ENCODE measurements around the gene SPECC1. TPM values are rescaled to one million over a fixed set of nuclear protein-coding genes. Genes with fewer than 3 reads are reported as not detected.

The SPECC1 gene
- total RNA-seq, 1 experiment from 2014 or later, result 55.3 TPM

- CTCF ChIA-PET, result interaction anchor here (0.7 to 1.2 kb wide), 4 partner anchors 26 to 1086 kb away, joined by 3 read pairs; no protein-coding TSS in a partner anchor
- H3K27ac Mint-ChIP-seq (ENCODE audit: low read depth, unreplicated experiment), result no peak overlapping the region
These were observed 191.8 kb downstream of the SPECC1 start for GRCh38 chr17:20200865-20201458.

GRCh38 chr17:20202141-20202621, 193.0 kb downstream of the SPECC1 start:
- no peaks in the 10 kb centered on the region for H3K9me3 Mint-ChIP-seq (ENCODE audit: unreplicated experiment)
- TF ChIP-seq CTCF (IDR thresholded peaks at IDR 0.05; ENCODE audit: unreplicated experiment), result no peak
- no peaks in the 10 kb centered on the region for H3K36me3 Mint-ChIP-seq (ENCODE audit: insufficient read depth, unreplicated experiment)
- CTCF ChIA-PET, result interaction anchor here (0.5 kb wide), 1 partner anchor 26 kb away, joined by 3 read pairs; no protein-coding TSS in a partner anchor
- H3K4me1 Mint-ChIP-seq (ENCODE audit: insufficient read depth, unreplicated experiment), result peaks cover 41% of the 10 kb centered on the region
- H3K27me3 Mint-ChIP-seq (ENCODE audit: insufficient read depth, unreplicated experiment), result no peaks in the 10 kb centered on the region
- H3K4me3 Mint-ChIP-seq (ENCODE audit: unreplicated experiment), result no peak overlapping the region
- H3K27ac Mint-ChIP-seq (ENCODE audit: low read depth, unreplicated experiment), result no peak overlapping the region
- POLR2A ChIA-PET, result interaction anchor here (6.3 kb wide), 1 partner anchor 45 kb away, joined by 44 read pairs; no protein-coding TSS in a partner anchor
- no peak for DNase-seq (ENCODE audit: unreplicated experiment)
- intact Hi-C loops (cut with micrococcal nuclease), result no loop called here
- BruUV-seq (replicated peaks), result no TSS peak

More at GRCh38 chr17:20200865-20201458, 191.8 kb downstream of the SPECC1 start:
- no peaks in the 10 kb centered on the region for H3K36me3 Mint-ChIP-seq (ENCODE audit: insufficient read depth, unreplicated experiment)
- no peak overlapping the region for H3K4me3 Mint-ChIP-seq (ENCODE audit: unreplicated experiment)
- no peak for TF ChIP-seq CTCF (IDR thresholded peaks at IDR 0.05; ENCODE audit: unreplicated experiment)
- intact Hi-C loops (cut with micrococcal nuclease), result no loop called here
- H3K4me1 Mint-ChIP-seq (ENCODE audit: insufficient read depth, unreplicated experiment), result peaks cover 31% of the 10 kb centered on the region
- no peaks in the 10 kb centered on the region for H3K27me3 Mint-ChIP-seq (ENCODE audit: insufficient read depth, unreplicated experiment)
- peaks cover 8% of the 10 kb centered on the region for H3K9me3 Mint-ChIP-seq (ENCODE audit: unreplicated experiment)
- no TSS peak for BruUV-seq (replicated peaks)
- no peak for DNase-seq (ENCODE audit: unreplicated experiment)
- POLR2A ChIA-PET, result interaction anchor here (0.9 to 2.8 kb wide), 3 partner anchors 9 to 44 kb away, joined by 4 to 10 read pairs (median 4); no protein-coding TSS in a partner anchor

- no peak for TF ChIP-seq CTCF (IDR thresholded peaks at IDR 0.05; ENCODE audit: unreplicated experiment)
- no peaks in the 10 kb centered on the region for H3K27me3 Mint-ChIP-seq (ENCODE audit: insufficient read depth, unreplicated experiment)
- H3K4me3 Mint-ChIP-seq (ENCODE audit: unreplicated experiment), result no peak overlapping the region
- H3K27ac Mint-ChIP-seq (ENCODE audit: low read depth, unreplicated experiment), result no peak overlapping the region
- no peaks in the 10 kb centered on the region for H3K36me3 Mint-ChIP-seq (ENCODE audit: insufficient read depth, unreplicated experiment)
- POLR2A ChIA-PET, result interaction anchor here (6.3 kb wide), 1 partner anchor 46 kb away, joined by 44 read pairs; no protein-coding TSS in a partner anchor
- BruUV-seq (replicated peaks), result no TSS peak
- peaks cover 43% of the 10 kb centered on the region for H3K4me1 Mint-ChIP-seq (ENCODE audit: insufficient read depth, unreplicated experiment)
- intact Hi-C loops (cut with micrococcal nuclease), result no loop called here
- no peaks in the 10 kb centered on the region for H3K9me3 Mint-ChIP-seq (ENCODE audit: unreplicated experiment)
- CTCF ChIA-PET, result interaction anchor here (0.5 to 0.6 kb wide), 2 partner anchors 19 to 25 kb away, joined by 3 read pairs; no protein-coding TSS in a partner anchor
- DNase-seq (ENCODE audit: unreplicated experiment), result no peak
These were observed 193.9 kb downstream of the SPECC1 start for GRCh38 chr17:20203018-20203417.

GRCh38 chr17:20203761-20204263, 194.7 kb downstream of the SPECC1 start:
- Mint-ChIP-seq H3K36me3 (ENCODE audit: insufficient read depth, unreplicated experiment) (no peaks in the 10 kb centered on the region), H3K4me1 (ENCODE audit: insufficient read depth, unreplicated experiment) (peaks cover 43% of the 10 kb centered on the region), H3K27me3 (ENCODE audit: insufficient read depth, unreplicated experiment) (no peaks in the 10 kb centered on the region), H3K4me3 (ENCODE audit: unreplicated experiment) (no peak overlapping the region), H3K27ac (ENCODE audit: low read depth, unreplicated experiment) (no peak overlapping the region), H3K9me3 (ENCODE audit: unreplicated experiment) (no peaks in the 10 kb centered on the region)
- TF ChIP-seq CTCF (IDR thresholded peaks at IDR 0.05; ENCODE audit: unreplicated experiment), result no peak
- intact Hi-C loops (cut with micrococcal nuclease), result no loop called here
- CTCF ChIA-PET, result interaction anchor here (0.6 kb wide), 2 partner anchors 13 to 19 kb away, joined by 3 read pairs; no protein-coding TSS in a partner anchor
- POLR2A ChIA-PET, result interaction anchor here (4.7 to 6.3 kb wide), 2 partner anchors 12 to 47 kb away, joined by 44 to 49 read pairs; no protein-coding TSS in a partner anchor
- no peak for DNase-seq (ENCODE audit: unreplicated experiment)
- no TSS peak for BruUV-seq (replicated peaks)
